Peyer's patch (tissue), 4 donors: ENCODE data around the gene AASDHPPT. TPM values are rescaled to one million over a fixed set of nuclear protein-coding genes. Genes with fewer than 3 reads are reported as not detected.

ENCODE experiments used
- DNase-seq, 3 donors: peaks; one replicate each; pipeline ENCODE4 v3.0.0-alpha.2; 2017 to 2019
- H3K27ac ChIP-seq, 4 donors: fragments of 200-600 bp; sonication (generic); one replicate each; pipeline ENCODE4 v1.5.1; 2016 to 2019
- H3K27me3 ChIP-seq, 2 donors: fragments of 200-600 bp; sonication (generic); one replicate each; pipeline ENCODE4 v1.5.1; 2019
- H3K36me3 ChIP-seq, 3 donors: fragments of 200-600 bp; sonication (generic); one replicate each; pipeline ENCODE4 v1.5.1; 2016 to 2019
- H3K4me1 ChIP-seq, 4 donors: fragments of 200-600 bp; sonication (generic); one replicate each; pipeline ENCODE4 v1.5.1; 2016 to 2019
- H3K4me3 ChIP-seq, 4 donors: fragments of 200-600 bp; sonication (generic); 1 replicate in 3 of 4; 2 replicates in 1 of 4; pipeline ENCODE4 v1.5.1; 2016 to 2019; ENCODE audit warnings: mild to moderate bottlenecking in 1 of 4
- H3K9me3 ChIP-seq, 4 donors: fragments of 200-600 bp; sonication (generic); one replicate each; pipeline ENCODE4 v1.5.1; 2016 to 2019; ENCODE audit warnings: mild to moderate bottlenecking in 1 of 4
- POLR2A ChIP-seq, 2 donors: fragments of 450-650 bp; IDR thresholded peaks; one replicate each; pipeline ENCODE4 v1.5.1; 2017; ENCODE audit warnings: antibody characterized with exemption in 2 of 2, mild to moderate bottlenecking in 2 of 2, moderate library complexity in 2 of 2
- total RNA-seq, 4 donors: library from RNA; depleted of rRNA; stranded (reverse); fragments of >200 nt; gene quantifications; one replicate each; pipeline ENCODE4 v1.1.0, GENCODE V29; 2016
- TF ChIP-seq, protein P1 (sequence below), 6 experiments: fragments of 450-650 bp in 4 of 6; fragments of 200-600 bp in 2 of 6; sonication (generic) in 1 of 6; IDR thresholded peaks; one replicate each; pipeline ENCODE4 v1.5.1; 2017 to 2019; ENCODE audit warnings: antibody characterized with exemption in 6 of 6, mild to moderate bottlenecking in 3 of 6, moderate library complexity in 1 of 6

AASDHPPT gene
- total RNA-seq, 4 donors from 2014 or later = 17.9 to 25.6 (median 22.6) TPM

DNA sequence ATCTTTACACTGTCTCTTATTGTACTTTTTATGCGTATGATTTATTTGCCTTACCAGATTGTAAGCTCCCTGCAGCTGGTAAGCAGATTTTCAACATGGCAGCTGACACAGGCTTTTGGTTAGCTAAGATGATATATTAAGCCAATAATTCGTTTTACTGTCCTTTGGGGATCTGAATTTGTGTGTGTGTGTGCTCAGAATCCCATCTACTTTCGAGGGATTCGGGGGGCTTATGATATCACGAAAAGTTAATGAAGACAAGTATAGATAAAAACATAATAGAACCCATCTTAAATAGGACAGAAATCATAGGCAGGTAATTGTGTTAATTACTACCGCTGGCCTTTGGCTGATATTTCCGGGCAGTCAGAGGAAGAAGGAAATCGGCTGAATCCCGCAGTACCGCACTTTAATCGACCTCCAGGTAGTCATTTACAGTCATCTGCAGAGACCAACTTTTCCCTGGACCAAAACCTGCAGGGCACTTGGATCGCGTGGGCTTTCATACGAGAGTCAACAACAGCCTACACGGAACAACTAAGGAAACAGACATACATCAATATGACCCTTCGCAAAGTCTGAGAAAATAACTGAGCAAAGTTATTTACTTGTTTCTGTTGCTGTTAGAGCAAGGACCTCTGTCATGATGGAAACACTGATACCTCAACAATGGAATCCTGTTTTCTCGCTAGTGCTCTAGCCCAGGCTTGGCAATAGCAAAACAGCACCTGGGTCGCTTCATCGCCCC, 1.1 kb upstream of the AASDHPPT start:
- peaks cover 0 to 21% (median 9%) of the 10 kb centered on the region in 4 donors for H3K4me1 ChIP-seq
- peak overlapping the region; percentile 73 to 93 (median 88) for H3K4me3 ChIP-seq
- peaks cover 0 to 15% (median 0%) of the 10 kb centered on the region in 3 donors for H3K36me3 ChIP-seq
- DNase-seq = peak in 2 of 3 donors; percentile 50 to 55
- no peaks in the 10 kb centered on the region for H3K9me3 ChIP-seq
- no peaks in the 10 kb centered on the region for H3K27me3 ChIP-seq
- TF ChIP-seq POLR2A (IDR thresholded peaks at IDR 0.05) = no peak
- TF ChIP-seq, protein P1, sequence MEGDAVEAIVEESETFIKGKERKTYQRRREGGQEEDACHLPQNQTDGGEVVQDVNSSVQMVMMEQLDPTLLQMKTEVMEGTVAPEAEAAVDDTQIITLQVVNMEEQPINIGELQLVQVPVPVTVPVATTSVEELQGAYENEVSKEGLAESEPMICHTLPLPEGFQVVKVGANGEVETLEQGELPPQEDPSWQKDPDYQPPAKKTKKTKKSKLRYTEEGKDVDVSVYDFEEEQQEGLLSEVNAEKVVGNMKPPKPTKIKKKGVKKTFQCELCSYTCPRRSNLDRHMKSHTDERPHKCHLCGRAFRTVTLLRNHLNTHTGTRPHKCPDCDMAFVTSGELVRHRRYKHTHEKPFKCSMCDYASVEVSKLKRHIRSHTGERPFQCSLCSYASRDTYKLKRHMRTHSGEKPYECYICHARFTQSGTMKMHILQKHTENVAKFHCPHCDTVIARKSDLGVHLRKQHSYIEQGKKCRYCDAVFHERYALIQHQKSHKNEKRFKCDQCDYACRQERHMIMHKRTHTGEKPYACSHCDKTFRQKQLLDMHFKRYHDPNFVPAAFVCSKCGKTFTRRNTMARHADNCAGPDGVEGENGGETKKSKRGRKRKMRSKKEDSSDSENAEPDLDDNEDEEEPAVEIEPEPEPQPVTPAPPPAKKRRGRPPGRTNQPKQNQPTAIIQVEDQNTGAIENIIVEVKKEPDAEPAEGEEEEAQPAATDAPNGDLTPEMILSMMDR (IDR thresholded peaks at IDR 0.05) = no peak
- H3K27ac ChIP-seq = peak overlapping the region; percentile 92 to 97 (median 94)

DNA sequence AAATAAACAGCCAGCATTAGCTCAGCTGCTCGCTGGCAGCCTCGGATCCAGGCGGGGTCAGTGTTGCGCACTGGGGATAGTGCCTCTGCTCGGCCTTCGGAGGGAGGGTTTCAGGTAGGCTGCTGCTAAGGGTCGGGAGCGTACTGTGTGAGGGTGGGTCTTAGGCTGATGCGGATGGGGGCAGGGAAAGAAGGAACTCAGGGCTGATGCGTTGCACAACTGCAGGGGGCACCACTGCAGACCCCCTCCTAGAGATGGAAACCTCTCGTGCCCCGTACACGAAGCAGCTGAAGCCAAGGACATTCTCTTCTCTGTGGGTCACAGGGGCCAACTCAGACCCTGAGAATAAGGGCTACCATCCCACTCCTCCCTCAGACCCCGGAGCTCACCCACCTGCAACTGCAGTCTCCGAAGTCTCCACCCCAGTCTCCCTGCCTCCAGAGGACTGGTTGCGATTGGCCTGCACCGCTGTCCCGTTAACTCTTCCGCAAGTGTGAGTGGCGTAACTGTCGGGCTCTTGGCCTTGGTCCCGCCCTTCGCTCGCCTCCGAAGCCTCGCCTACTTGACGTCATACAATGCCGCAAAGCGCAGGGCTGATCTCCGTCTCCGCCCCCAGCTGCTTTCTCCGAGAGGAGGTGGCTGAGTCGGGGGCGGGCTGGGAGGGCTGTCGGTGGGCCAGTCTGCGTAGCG, 398 bp upstream of the AASDHPPT start, which contains the start of gene KBTBD3:
TSS of gene KBTBD3 (minus strand) at position 429 of the 690 bp plus-strand sequence. CDS start 18,250 bp downstream, outside the sequence.
- peak; percentile 98 to 99 (median 98) for DNase-seq
- H3K9me3 ChIP-seq = no peaks in the 10 kb centered on the region
- peak within 1 kb of the TSS; percentile 92 to 97 (median 94) for H3K27ac ChIP-seq
- H3K27me3 ChIP-seq = no peaks in the 10 kb centered on the region
- peaks cover 0 to 17% (median 0%) of the 10 kb centered on the region in 3 donors for H3K36me3 ChIP-seq
- peak within 1 kb of the TSS; percentile 73 to 93 (median 88) for H3K4me3 ChIP-seq
- TF ChIP-seq, protein P1 (IDR thresholded peaks at IDR 0.05) = peak in 3 of 6 experiments; percentile 24 to 29 (median 25)
- peak; percentile 74 to 77 for TF ChIP-seq POLR2A (IDR thresholded peaks at IDR 0.05)
- peaks cover 0 to 21% (median 9%) of the 10 kb centered on the region in 4 donors for H3K4me1 ChIP-seq

DNA sequence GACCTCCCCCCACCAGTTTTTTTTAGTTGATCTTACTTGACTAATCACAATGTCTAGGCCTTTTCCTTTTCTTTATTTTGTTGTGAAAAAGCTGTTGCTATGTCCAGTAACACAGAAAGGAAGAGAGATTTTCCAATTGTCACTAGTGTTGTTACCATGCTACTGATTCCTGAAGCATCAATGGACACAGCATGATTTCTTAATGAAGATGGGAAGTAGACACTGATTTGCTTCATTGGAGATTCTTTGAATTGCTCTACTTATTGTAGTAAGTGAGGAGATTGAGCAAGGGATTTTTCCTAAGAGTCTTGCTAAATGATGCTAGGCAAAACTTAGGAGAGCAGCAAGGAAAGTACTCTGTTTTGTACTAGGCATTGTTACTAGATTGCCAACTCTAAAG, 4.6 kb downstream of the AASDHPPT start:
- no peaks in the 10 kb centered on the region for H3K9me3 ChIP-seq
- H3K36me3 ChIP-seq = peaks cover 0 to 27% (median 0%) of the 10 kb centered on the region in 3 donors
- H3K27ac ChIP-seq = no peak overlapping the region
- H3K27me3 ChIP-seq = no peaks in the 10 kb centered on the region
- no peak overlapping the region for H3K4me3 ChIP-seq
- TF ChIP-seq, protein P1 (IDR thresholded peaks at IDR 0.05) = no peak
- no peak for TF ChIP-seq POLR2A (IDR thresholded peaks at IDR 0.05)
- H3K4me1 ChIP-seq = peaks cover 0 to 12% (median 6%) of the 10 kb centered on the region in 4 donors
- DNase-seq = no peak

DNA sequence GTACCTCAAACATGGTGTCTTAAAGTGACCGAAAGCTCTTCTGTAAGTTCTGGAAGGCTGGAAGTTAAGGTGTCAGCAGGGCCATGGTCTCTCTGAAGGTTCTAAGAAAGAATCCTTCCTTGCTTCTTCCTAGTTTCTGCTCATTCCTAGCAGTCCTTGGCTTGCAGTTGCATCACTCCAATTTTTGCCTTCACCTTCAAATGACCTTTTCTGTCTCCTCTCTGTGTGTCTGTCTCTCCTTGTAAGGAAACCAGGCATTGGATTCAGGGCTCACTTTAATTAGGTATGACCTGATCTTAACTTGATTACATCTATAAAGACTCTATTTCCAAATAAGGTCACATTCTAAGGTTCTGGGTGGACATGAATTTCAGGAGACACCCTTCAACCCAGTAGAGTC, 8.7 kb downstream of the AASDHPPT start:
- no peak overlapping the region for H3K4me3 ChIP-seq
- H3K27me3 ChIP-seq = no peaks in the 10 kb centered on the region
- H3K27ac ChIP-seq = no peak overlapping the region
- H3K9me3 ChIP-seq = no peaks in the 10 kb centered on the region
- no peak for TF ChIP-seq POLR2A (IDR thresholded peaks at IDR 0.05)
- TF ChIP-seq, protein P1 (IDR thresholded peaks at IDR 0.05) = no peak
- H3K4me1 ChIP-seq = peaks cover 0 to 15% (median 1%) of the 10 kb centered on the region in 4 donors
- DNase-seq = no peak
- peaks cover 0 to 15% (median 0%) of the 10 kb centered on the region in 3 donors for H3K36me3 ChIP-seq

DNA sequence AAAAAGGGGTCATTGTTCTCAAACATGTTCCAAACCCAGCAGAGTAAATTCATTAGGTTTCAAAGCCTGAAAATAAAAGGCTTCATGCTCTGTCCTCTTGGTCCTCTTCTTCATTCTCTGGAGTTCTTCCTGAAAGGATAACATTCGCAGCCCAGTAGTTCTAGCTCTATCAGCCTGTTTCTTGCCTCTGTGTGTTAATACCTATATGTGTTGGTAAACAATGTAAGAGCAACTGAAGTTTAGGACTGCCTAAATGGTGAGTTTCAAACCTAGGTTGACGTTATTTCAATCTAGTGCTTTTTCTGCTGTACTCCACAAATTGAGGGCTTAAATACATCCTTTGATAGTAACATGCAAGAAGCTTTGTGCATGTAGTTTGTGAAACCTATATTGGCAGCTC, 9.4 kb downstream of the AASDHPPT start:
- TF ChIP-seq, protein P1 (IDR thresholded peaks at IDR 0.05) = no peak
- no peak for TF ChIP-seq POLR2A (IDR thresholded peaks at IDR 0.05)
- no peaks in the 10 kb centered on the region for H3K27me3 ChIP-seq
- no peak overlapping the region for H3K27ac ChIP-seq
- peaks cover 0 to 15% (median 0%) of the 10 kb centered on the region in 4 donors for H3K4me1 ChIP-seq
- no peak for DNase-seq
- H3K4me3 ChIP-seq = no peak overlapping the region
- H3K36me3 ChIP-seq = peaks cover 0 to 18% (median 0%) of the 10 kb centered on the region in 3 donors
- no peaks in the 10 kb centered on the region for H3K9me3 ChIP-seq
